ENCODE results near the gene DDOST. TPM values are rescaled to one million over a fixed set of nuclear protein-coding genes. Genes with fewer than 3 reads are reported as not detected.

The DDOST gene
- total and polyA plus RNA-seq, 10 of the 15 experiments (the other 5 are each of a cell fraction or from before 2014, with no cell fraction given) = 100 to 274 (median 201) TPM

DNA sequence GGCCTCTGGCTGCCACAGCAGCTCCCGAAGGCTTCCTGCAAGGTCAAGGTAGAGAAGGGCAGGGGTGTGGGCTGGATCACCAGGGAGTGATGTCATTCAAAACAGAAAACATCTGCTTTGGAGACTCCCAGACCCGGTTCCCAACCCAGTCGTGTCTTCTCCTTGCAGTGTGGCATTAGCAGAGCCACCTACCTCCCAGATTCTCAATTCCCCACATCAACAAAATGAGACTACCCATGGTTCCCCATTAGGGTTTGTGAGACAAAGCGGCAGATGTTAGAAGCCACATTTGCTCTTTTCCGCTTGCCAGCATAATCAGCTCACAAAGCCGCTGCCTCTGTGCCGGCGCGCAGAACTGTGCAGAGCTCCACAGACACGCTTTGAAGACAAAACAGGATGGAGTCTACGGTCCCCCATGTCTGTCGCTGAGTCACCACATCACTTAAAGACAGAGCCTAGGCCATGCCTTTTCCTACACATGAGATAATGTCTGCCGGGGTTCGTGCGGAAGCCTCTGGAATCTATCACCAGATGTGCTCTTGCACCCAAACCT lies 44.1 kb upstream of the DDOST start:
- H3K36me3 ChIP-seq (ENCODE audit: control insufficient read depth in 2 of 2, insufficient read depth in 2 of 2, low read length in 1 of 2) = no peaks in the 10 kb centered on the region
- H4K20me1 ChIP-seq (ENCODE audit: control insufficient read depth, insufficient read depth) = no peaks in the 10 kb centered on the region
- H3K4me1 ChIP-seq (ENCODE audit: control insufficient read depth, insufficient read depth, low read length) = no peaks in the 10 kb centered on the region
- no peak overlapping the region for H2AFZ ChIP-seq (ENCODE audit: control insufficient read depth, low read depth, low read length)
- POLR2A ChIA-PET = no interaction called here
- SMC1A ChIA-PET (ENCODE audit: uncharacterized antibody, unreplicated experiment) = no interaction called here
- H3K9ac ChIP-seq (ENCODE audit: control insufficient read depth, insufficient read depth, low read length) = no peak overlapping the region
- in situ Hi-C loops (cut with MboI) (no loop called here), intact Hi-C loops (cut with micrococcal nuclease; ENCODE audit: unreplicated experiment) (no loop called here)
- TF ChIP-seq BRCA1 (IDR thresholded peaks at IDR 0.05; ENCODE audit: low read depth, low read length) (no peak), RFX5 (IDR thresholded peaks at IDR 0.05; ENCODE audit: low read depth, low read length) (no peak), NR2F1 (conservative IDR thresholded peaks at IDR 0.05) (no peak)
- H3K4me2 ChIP-seq (ENCODE audit: control insufficient read depth, insufficient read depth) = no peak overlapping the region
- no peak for FAIRE-seq
- no TSS peak for BruUV-seq (replicated peaks)
- CTCF ChIA-PET = no interaction called here
- H3K27me3 ChIP-seq (replicated peaks in 1 of 2; ENCODE audit: control insufficient read depth in 2 of 2, insufficient read depth in 2 of 2, low read length in 1 of 2) = no peaks in the 10 kb centered on the region; a peak in 1 of 4 replicates
- no peaks in the 10 kb centered on the region for H3K9me3 ChIP-seq (replicated peaks; ENCODE audit: control insufficient read depth, insufficient read depth, low read length)
- no peak for DNase-seq (ENCODE audit: low read depth, low spot score)
- H3K27ac ChIP-seq (ENCODE audit: control insufficient read depth, insufficient read depth) = no peak overlapping the region
- 78% methylated on average over 15 of the region's 15 CpGs for WGBS (ENCODE audit: insufficient coverage, insufficient replicate concordance, low lambda C conversion rate, missing lambda C conversion rate)
- RAD21 ChIA-PET (ENCODE audit: unreplicated experiment) = no interaction called here
- H3K4me3 ChIP-seq = no peak overlapping the region
- no peaks in the 10 kb centered on the region for H3K79me2 ChIP-seq (ENCODE audit: control insufficient read depth, insufficient read depth, low read length)
- no peak for ATAC-seq

DNA sequence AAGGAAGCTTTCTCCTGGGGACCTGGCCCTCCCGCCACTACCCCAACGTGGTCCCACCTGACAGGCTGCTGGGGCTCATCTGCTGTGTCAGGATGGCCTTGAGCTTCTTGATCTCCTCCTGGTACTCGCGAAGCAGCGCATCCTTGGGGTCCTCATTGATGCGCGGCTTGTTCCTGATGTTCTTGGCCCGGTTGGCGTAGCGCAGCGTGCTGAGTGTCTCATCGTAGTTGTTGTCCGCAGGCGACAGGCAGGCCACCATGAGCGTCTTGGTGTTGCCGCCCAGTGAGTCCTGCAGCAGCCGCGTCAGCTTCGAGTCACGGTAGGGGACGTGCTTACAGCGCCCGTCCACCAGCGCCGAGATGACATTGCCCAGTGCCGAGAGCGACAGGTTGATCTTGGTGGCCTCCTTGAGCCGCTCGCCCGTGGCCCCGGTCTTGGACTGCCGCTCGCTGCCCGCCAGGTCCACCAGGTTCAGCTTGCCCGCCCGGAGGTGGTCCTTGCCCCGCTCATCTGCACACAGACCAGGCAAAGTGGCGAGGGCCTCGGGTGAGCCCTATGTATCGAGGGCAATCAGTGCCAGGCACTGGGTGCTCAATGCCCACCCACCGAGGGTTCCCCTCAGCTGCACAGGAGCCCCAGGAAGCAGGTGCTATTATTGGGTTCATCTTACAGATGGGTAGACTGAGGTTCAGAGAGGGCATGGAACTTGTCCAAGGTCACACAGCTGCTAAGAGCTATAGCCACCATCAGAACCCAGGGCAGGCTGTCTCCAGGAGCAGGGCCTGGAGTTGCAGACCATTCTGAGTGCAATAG lies 43.4 kb upstream of the DDOST start:
- in situ Hi-C loops (cut with MboI) (no loop called here), intact Hi-C loops (cut with micrococcal nuclease; ENCODE audit: unreplicated experiment) (no loop called here)
- Histone ChIP-seq H3K4me3 (no peak overlapping the region), H3K4me2 (ENCODE audit: control insufficient read depth, insufficient read depth) (no peak overlapping the region), H3K79me2 (ENCODE audit: control insufficient read depth, insufficient read depth, low read length) (no peaks in the 10 kb centered on the region), H3K27ac (ENCODE audit: control insufficient read depth, insufficient read depth) (no peak overlapping the region), H3K9ac (ENCODE audit: control insufficient read depth, insufficient read depth, low read length) (no peak overlapping the region), H3K4me1 (ENCODE audit: control insufficient read depth, insufficient read depth, low read length) (no peaks in the 10 kb centered on the region), H3K36me3 (ENCODE audit: control insufficient read depth in 2 of 2, insufficient read depth in 2 of 2, low read length in 1 of 2) (no peaks in the 10 kb centered on the region), H2AFZ (ENCODE audit: control insufficient read depth, low read depth, low read length) (no peak overlapping the region), H3K27me3 (replicated peaks in 1 of 2; ENCODE audit: control insufficient read depth in 2 of 2, insufficient read depth in 2 of 2, low read length in 1 of 2) (no peaks in the 10 kb centered on the region; a peak in 1 of 4 replicates), H3K9me3 (replicated peaks; ENCODE audit: control insufficient read depth, insufficient read depth, low read length) (no peaks in the 10 kb centered on the region), H4K20me1 (ENCODE audit: control insufficient read depth, insufficient read depth) (no peaks in the 10 kb centered on the region)
- BruUV-seq (replicated peaks) = no TSS peak
- FAIRE-seq (no peak), ATAC-seq (no peak), DNase-seq (ENCODE audit: low read depth, low spot score) (no peak)
- TF ChIP-seq, protein P1, sequence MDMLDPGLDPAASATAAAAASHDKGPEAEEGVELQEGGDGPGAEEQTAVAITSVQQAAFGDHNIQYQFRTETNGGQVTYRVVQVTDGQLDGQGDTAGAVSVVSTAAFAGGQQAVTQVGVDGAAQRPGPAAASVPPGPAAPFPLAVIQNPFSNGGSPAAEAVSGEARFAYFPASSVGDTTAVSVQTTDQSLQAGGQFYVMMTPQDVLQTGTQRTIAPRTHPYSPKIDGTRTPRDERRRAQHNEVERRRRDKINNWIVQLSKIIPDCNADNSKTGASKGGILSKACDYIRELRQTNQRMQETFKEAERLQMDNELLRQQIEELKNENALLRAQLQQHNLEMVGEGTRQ (IDR thresholded peaks at IDR 0.05; ENCODE audit: borderline replicate concordance, low read depth, low read length) = no peak
- no peak for TF ChIP-seq NBN (IDR thresholded peaks at IDR 0.05)
- ChIA-PET SMC1A (ENCODE audit: uncharacterized antibody, unreplicated experiment) (no interaction called here), RAD21 (ENCODE audit: unreplicated experiment) (no interaction called here), POLR2A (interaction anchor here (1.1 kb wide), 1 partner anchor 284 kb away, joined by 3 read pairs; no protein-coding TSS in a partner anchor), CTCF (no interaction called here)
- 73% methylated on average over 40 of the region's 41 CpGs for WGBS (ENCODE audit: insufficient coverage, insufficient replicate concordance, low lambda C conversion rate, missing lambda C conversion rate)
